ENCODE data around the gene CETN1. TPM values are rescaled to one million over a fixed set of nuclear protein-coding genes. Genes with fewer than 3 reads are reported as not detected.

CETN1 gene
- total RNA-seq, 1 experiment from 2014 or later: not detected

GRCh38 chr18:595571-595970 lies 15.4 kb downstream of the CETN1 start:
- TF ChIP-seq OVOL2 (CRISPR knock-in tag; IDR thresholded peaks at IDR 0.05; ENCODE audit: borderline replicate concordance) (no peak), PRRX2 (CRISPR knock-in tag; IDR thresholded peaks at IDR 0.05) (no peak), NR2C2 (CRISPR knock-in tag; IDR thresholded peaks at IDR 0.05) (no peak), ATF6 (CRISPR knock-in tag; IDR thresholded peaks at IDR 0.05) (no peak), RELA (CRISPR knock-in tag; IDR thresholded peaks at IDR 0.05; ENCODE audit: borderline replicate concordance) (no peak), ZNF532 (CRISPR knock-in tag; IDR thresholded peaks at IDR 0.05; ENCODE audit: borderline replicate concordance) (no peak), E2F4 (CRISPR knock-in tag; IDR thresholded peaks at IDR 0.05; ENCODE audit: borderline replicate concordance, low read depth) (no peak), FOXP4 (CRISPR knock-in tag; IDR thresholded peaks at IDR 0.05) (no peak), IRF1 (CRISPR knock-in tag; IDR thresholded peaks at IDR 0.05) (no peak), ELF4 (CRISPR knock-in tag; IDR thresholded peaks at IDR 0.05; ENCODE audit: low read depth) (no peak), CREB1 (CRISPR knock-in tag; IDR thresholded peaks at IDR 0.05) (no peak), E2F1 (CRISPR knock-in tag; IDR thresholded peaks at IDR 0.05) (no peak), AFF4 (CRISPR knock-in tag; IDR thresholded peaks at IDR 0.05; ENCODE audit: borderline replicate concordance) (no peak)
- Mint-ChIP-seq H3K36me3 (no peaks in the 10 kb centered on the region), H3K27ac (no peak overlapping the region), H3K27me3 (ENCODE audit: low read depth) (peaks cover 24% of the 10 kb centered on the region), H3K4me1 (peaks cover 9% of the 10 kb centered on the region), H3K9me3 (no peaks in the 10 kb centered on the region), H3K4me3 (no peak overlapping the region; the same call in 1 of the 2 replicates)
- ATAC-seq: no peak
- POLR2A ChIA-PET: no interaction called here
- no peak for DNase-seq (ENCODE audit: low spot score)
- CTCF ChIA-PET: no interaction called here

Measured in WTC11 (cell line).